ENCODE data around the gene TBC1D8.

Gene TBC1D8

GRCh38 chr2:101161658-101162057, 10.5 kb upstream of the TBC1D8 start:
- no peak for DNase-seq

GRCh38 chr2:101160454-101160853, 9.3 kb upstream of the TBC1D8 start:
- no peak for DNase-seq

- DNase-seq: no peak
Observed at GRCh38 chr2:101159526-101159925, 8.3 kb upstream of the TBC1D8 start.

GRCh38 chr2:101157272-101157671, 6.1 kb upstream of the TBC1D8 start:
- DNase-seq: no peak

GRCh38 chr2:101153787-101154186, 2.6 kb upstream of the TBC1D8 start:
- DNase-seq: no peak

GRCh38 chr2:101153077-101153707, 2.0 kb upstream of the TBC1D8 start:
- DNase-seq: no peak

GRCh38 chr2:101152272-101153076, 1.3 kb upstream of the TBC1D8 start:
- peak; percentile 44 for DNase-seq

GRCh38 chr2:101151859-101152271, 683 bp upstream of the TBC1D8 start:
- no peak for DNase-seq

- DNase-seq: no peak
Observed at GRCh38 chr2:101150306-101151145, 656 bp downstream of the TBC1D8 start.

- DNase-seq: no peak
Observed at GRCh38 chr2:101149241-101150192, 1.7 kb downstream of the TBC1D8 start.

GRCh38 chr2:101148777-101149176, 2.4 kb downstream of the TBC1D8 start:
- no peak for DNase-seq

GRCh38 chr2:101147971-101148370, 3.2 kb downstream of the TBC1D8 start:
- no peak for DNase-seq

GRCh38 chr2:101147062-101147461, 4.1 kb downstream of the TBC1D8 start:
- no peak for DNase-seq

GRCh38 chr2:101146535-101146934, 4.6 kb downstream of the TBC1D8 start:
- no peak for DNase-seq

GRCh38 chr2:101145406-101145805, 5.8 kb downstream of the TBC1D8 start:
- no peak for DNase-seq

- no peak for DNase-seq
Observed at GRCh38 chr2:101142163-101142562, 9.0 kb downstream of the TBC1D8 start.

- no peak for DNase-seq
Observed at GRCh38 chr2:101140978-101141655, 10.1 kb downstream of the TBC1D8 start.

- no peak for DNase-seq
Observed at GRCh38 chr2:101140237-101140636, 10.9 kb downstream of the TBC1D8 start.

- DNase-seq: no peak
Observed at GRCh38 chr2:101139495-101139894, 11.7 kb downstream of the TBC1D8 start.

GRCh38 chr2:101135412-101136296, 15.5 kb downstream of the TBC1D8 start:
- peak; percentile 24 for DNase-seq

All from NCI-H774 (cell line).